Fibroblast of gingiva (primary cell): ENCODE measurements around the gene ERMARD.

Source experiments
- DNase-seq: peaks from one replicate; pipeline ENCODE4 v3.0.0-alpha.2; 2011; ENCODE audit warnings: low read depth

The ERMARD gene

DNA sequence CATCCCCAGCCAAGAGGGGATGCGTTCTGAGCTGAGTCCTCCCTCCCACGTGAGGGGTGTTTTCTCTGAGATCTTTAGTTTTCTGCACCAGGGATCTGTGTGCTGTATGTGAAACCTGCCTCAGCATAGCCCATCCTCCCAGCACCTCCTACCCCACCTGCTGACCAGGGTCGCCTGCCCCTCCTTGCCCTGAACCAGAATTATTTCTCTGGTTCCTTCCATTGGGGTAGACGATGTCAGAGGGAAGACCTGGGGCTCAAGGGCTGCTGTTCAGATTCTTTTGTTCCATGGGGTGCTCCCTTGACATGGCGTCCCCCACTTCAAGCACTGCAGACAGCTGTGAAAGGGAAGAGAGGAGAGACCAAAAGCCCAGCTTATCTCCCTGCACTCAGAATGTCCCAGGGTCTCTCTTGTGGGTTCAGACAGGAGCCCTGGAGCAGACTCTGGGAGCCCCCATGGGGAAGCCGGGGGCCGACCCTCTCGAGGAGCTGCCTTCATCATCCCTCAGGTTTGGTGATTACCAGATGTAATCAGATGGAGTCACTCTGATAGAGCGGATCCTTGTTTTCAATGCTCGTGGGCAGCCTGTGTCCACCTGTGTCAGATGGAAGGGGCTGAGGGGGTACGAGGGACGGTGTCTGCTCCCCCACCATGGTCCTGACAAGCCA is 74.3 kb downstream of the ERMARD start:
- DNase-seq, result no peak

- no peak for DNase-seq
Observed at GRCh38 chr6:169826697-169827096, 75.3 kb downstream of the ERMARD start.

GRCh38 chr6:169827290-169827717 is 75.9 kb downstream of the ERMARD start:
- no peak for DNase-seq

DNA sequence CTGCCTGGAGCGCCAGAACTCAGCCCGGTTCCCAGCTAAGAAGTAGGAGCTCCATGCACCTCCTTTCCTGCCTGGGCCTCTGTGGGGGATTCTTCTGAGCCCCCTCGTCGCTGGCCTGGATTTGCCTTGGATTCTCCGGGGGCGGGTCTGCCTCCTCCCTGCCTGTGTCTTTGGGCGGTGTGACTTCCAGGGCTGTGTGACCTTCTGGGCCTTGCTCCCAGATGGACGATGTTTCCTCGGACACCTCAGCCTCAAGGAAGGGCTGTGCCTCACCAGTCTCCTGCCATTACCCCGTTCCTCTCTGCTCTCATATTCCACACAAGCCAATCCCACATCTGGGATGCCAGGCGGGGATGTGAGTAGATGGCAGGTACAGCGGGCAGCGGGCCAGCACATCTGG is 76.8 kb downstream of the ERMARD start:
- no peak for DNase-seq

DNA sequence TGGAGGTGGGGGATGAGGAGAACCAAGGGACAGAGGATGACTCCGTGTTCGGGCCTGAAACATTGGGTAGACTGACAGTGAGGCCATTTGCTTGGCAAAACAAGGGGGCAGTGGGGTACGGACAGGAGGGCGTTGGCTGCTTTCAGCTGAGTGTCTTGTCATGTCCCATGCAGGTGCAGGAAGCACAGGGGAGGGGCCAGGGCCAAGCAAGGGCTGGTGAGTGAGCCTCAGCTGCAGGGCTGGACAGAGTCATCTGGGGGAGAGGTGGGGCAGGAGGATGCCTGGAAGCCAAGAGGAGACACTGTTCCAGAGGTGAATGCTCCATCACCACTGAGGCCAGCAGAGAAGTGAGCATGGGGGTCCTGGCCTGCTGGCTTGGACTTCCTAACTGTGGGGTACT is 78.4 kb downstream of the ERMARD start:
- no peak for DNase-seq

GRCh38 chr6:169830876-169831275 is 79.5 kb downstream of the ERMARD start:
- DNase-seq, result no peak
